H1 (cell line): ENCODE results near the gene DDX23. TPM values are rescaled to one million over a fixed set of nuclear protein-coding genes. Genes with fewer than 3 reads are reported as not detected.

Source experiments
- CTCF ChIA-PET: fragments of 300-600 bp; sonication (Branson Sonifier 250); formaldehyde crosslinking; loops from one replicate; lab custom pipeline; 2021; ENCODE audit not compliant: partially characterized antibody; lab: Charles Lee
- POLR2A ChIA-PET: fragments of 300-600 bp; sonication (Branson Sonifier 250); formaldehyde crosslinking; loops from one replicate; lab custom pipeline; 2021; ENCODE audit warnings: inconsistent platforms; ENCODE audit not compliant: partially characterized antibody; lab: Charles Lee
- DNase-seq, 2 experiments: peaks; one replicate each; pipeline versions ENCODE4 v3.0.0 to v3.0.0-alpha.2; 2010 to 2022; ENCODE audit warnings: low spot score in 2 of 2, low read depth in 1 of 2, mixed read lengths in 1 of 2
- FAIRE-seq: peaks from 2 replicates; lab custom pipeline; 2011; peaks lifted over from hg19 to GRCh38; lab: Jason Lieb, UNC
- H2AFZ ChIP-seq: 2 replicates; pipeline ENCODE4 v1.8.1; 2012; ENCODE audit warnings: low read length, inconsistent platforms
- H2AK5ac ChIP-seq: 2 replicates; pipeline ENCODE4 v1.6.1; 2013; ENCODE audit warnings: low read depth, low read length
- H2BK120ac ChIP-seq: replicated peaks from 2 replicates; pipeline ENCODE3; 2013; ENCODE audit warnings: low read depth, low read length, inconsistent platforms
- H2BK12ac ChIP-seq: 2 replicates; pipeline ENCODE4 v1.6.1; 2013; ENCODE audit warnings: low read depth, low read length
- H2BK15ac ChIP-seq: 2 replicates; pipeline ENCODE4 v1.6.1; 2013; ENCODE audit warnings: low read length
- H2BK20ac ChIP-seq: 2 replicates; pipeline ENCODE4 v1.6.1; 2013; ENCODE audit warnings: low read length
- H2BK5ac ChIP-seq: 2 replicates; pipeline ENCODE4 v1.6.1; 2013; ENCODE audit warnings: low read depth, low read length
- H3K14ac ChIP-seq: 2 replicates; pipeline ENCODE4 v1.6.1; 2013; ENCODE audit warnings: inconsistent platforms; ENCODE audit not compliant: insufficient read length
- H3K18ac ChIP-seq: 2 replicates; pipeline ENCODE4 v1.6.1; 2013; ENCODE audit warnings: low read length; ENCODE audit errors: extremely low read depth
- H3K23ac ChIP-seq: 2 replicates; pipeline ENCODE4 v1.6.1; 2013; ENCODE audit warnings: inconsistent platforms; ENCODE audit not compliant: insufficient read length
- H3K23me2 ChIP-seq: 2 replicates; pipeline ENCODE4 v1.6.1; 2013; ENCODE audit warnings: low read depth, low read length
- H3K27ac ChIP-seq: 2 replicates; pipeline ENCODE4 v1.6.1; 2011; ENCODE audit warnings: low read depth, low read length, inconsistent platforms
- H3K27me3 ChIP-seq, 4 experiments: replicated peaks in 1 of 4; 1 replicate in 1 of 4; 2 replicates in 3 of 4; pipeline versions ENCODE4 v1.6.1 to v1.8.1; 2011 to 2013; ENCODE audit warnings: low read length in 3 of 4, mild to moderate bottlenecking in 3 of 4, inconsistent platforms in 2 of 4, mixed read lengths in 2 of 4, moderate library complexity in 1 of 4; ENCODE audit not compliant: control insufficient read depth in 3 of 4, insufficient read depth in 3 of 4; ENCODE audit errors: extremely low read depth in 1 of 4
- H3K36me3 ChIP-seq, 4 experiments: 2 replicates each; pipeline versions ENCODE4 v1.6.1 to v1.8.1; 2011 to 2013; ENCODE audit warnings: mild to moderate bottlenecking in 4 of 4, low read length in 3 of 4, moderate library complexity in 2 of 4, control low read depth in 1 of 4, inconsistent platforms in 1 of 4; ENCODE audit not compliant: insufficient read depth in 4 of 4, control insufficient read depth in 2 of 4
- H3K4ac ChIP-seq: replicated peaks from 2 replicates; pipeline ENCODE3; 2013; ENCODE audit warnings: low read length, low read depth, mixed read lengths, inconsistent platforms; ENCODE audit not compliant: insufficient read length
- H3K4me1 ChIP-seq, 4 experiments: replicated peaks in 1 of 4; 1 replicate in 1 of 4; 2 replicates in 3 of 4; pipeline versions ENCODE4 v1.6.1 to v1.8.1; 2011 to 2013; ENCODE audit warnings: low read length in 3 of 4, inconsistent platforms in 2 of 4, mixed read lengths in 1 of 4; ENCODE audit not compliant: insufficient read depth in 4 of 4, control insufficient read depth in 3 of 4
- H3K4me2 ChIP-seq, 2 experiments: 2 replicates each; pipeline versions ENCODE4 v1.6.1 to v1.8.1; 2011 to 2013; ENCODE audit warnings: low read depth in 2 of 2, low read length in 2 of 2, control low read depth in 1 of 2, inconsistent platforms in 1 of 2, mild to moderate bottlenecking in 1 of 2; ENCODE audit not compliant: insufficient read depth in 1 of 2
- H3K4me3 ChIP-seq, 4 experiments: fragments of 200-600, 300-600 bp in 1 of 4; sonication (generic), shearing (Covaris generic), sonication (Bioruptor Twin) in 1 of 4; 2 replicates each; pipeline versions ENCODE4 v1.5.1 to v1.8.1; 2011 to 2016; ENCODE audit warnings: low read length in 4 of 4, low read depth in 3 of 4, control low read depth in 2 of 4, inconsistent platforms in 2 of 4, mild to moderate bottlenecking in 2 of 4, mixed read lengths in 1 of 4, moderate library complexity in 1 of 4; ENCODE audit not compliant: insufficient read depth in 2 of 4; ENCODE audit errors: extremely low read depth in 1 of 4
- H3K56ac ChIP-seq: replicated peaks from 2 replicates; pipeline ENCODE3; 2013; ENCODE audit warnings: low read depth, mild to moderate bottlenecking, mixed read lengths, low read length, inconsistent platforms; ENCODE audit not compliant: insufficient read length
- H3K79me1 ChIP-seq: 2 replicates; pipeline ENCODE4 v1.6.1; 2013; ENCODE audit warnings: low read depth, low read length, control low read depth
- H3K79me2 ChIP-seq, 2 experiments: 2 replicates each; pipeline versions ENCODE4 v1.6.1 to v1.8.1; 2012 to 2013; ENCODE audit warnings: low read length in 2 of 2, mild to moderate bottlenecking in 2 of 2, inconsistent platforms in 1 of 2; ENCODE audit not compliant: insufficient read depth in 2 of 2, control insufficient read depth in 1 of 2
- H3K9ac ChIP-seq, 4 experiments: replicated peaks in 1 of 4; 1 replicate in 1 of 4; 2 replicates in 3 of 4; pipeline versions ENCODE4 v1.6.1 to v1.8.1; 2011 to 2013; ENCODE audit warnings: low read depth in 3 of 4, low read length in 3 of 4, control low read depth in 2 of 4, mild to moderate bottlenecking in 2 of 4, moderate library complexity in 2 of 4, inconsistent platforms in 1 of 4; ENCODE audit errors: extremely low read depth in 1 of 4
- H3K9me3 ChIP-seq, 2 experiments: 2 replicates each; pipeline versions ENCODE4 v1.6.1 to v1.8.1; 2012 to 2013; ENCODE audit warnings: mild to moderate bottlenecking in 2 of 2, moderate library complexity in 2 of 2, control low read depth in 1 of 2, inconsistent platforms in 1 of 2, low read depth in 1 of 2, low read length in 1 of 2, mixed read lengths in 1 of 2; ENCODE audit not compliant: insufficient read depth in 2 of 2
- H4K20me1 ChIP-seq, 2 experiments: replicated peaks in 1 of 2; 2 replicates each; pipeline versions ENCODE3 to v1.8.1; 2011 to 2013; ENCODE audit warnings: inconsistent platforms in 2 of 2, low read length in 2 of 2, mild to moderate bottlenecking in 1 of 2; ENCODE audit not compliant: insufficient read depth in 2 of 2, control insufficient read depth in 1 of 2
- H4K5ac ChIP-seq: 2 replicates; pipeline ENCODE4 v1.6.1; 2013; ENCODE audit warnings: low read length, low read depth, mixed read lengths, inconsistent platforms; ENCODE audit not compliant: insufficient read length
- H4K8ac ChIP-seq: 2 replicates; pipeline ENCODE4 v1.8.0; 2013; ENCODE audit warnings: mild to moderate bottlenecking, moderate library complexity, low read length, inconsistent platforms; ENCODE audit not compliant: insufficient read depth; ENCODE audit errors: extremely low read depth
- H4K91ac ChIP-seq: replicated peaks from 2 replicates; pipeline ENCODE3; 2013; ENCODE audit warnings: low read length, mixed read lengths, inconsistent platforms; ENCODE audit not compliant: insufficient read length
- SIN3A ChIP-seq, 2 experiments: IDR thresholded peaks in 1 of 2; conservative IDR thresholded peaks in 1 of 2; 2 replicates each; pipeline ENCODE4 v1.6.1; 2011 to 2012; ENCODE audit warnings: low read length in 2 of 2, improper control_type of control experiment in 1 of 2, low read depth in 1 of 2, mild to moderate bottlenecking in 1 of 2
- SIRT6 ChIP-seq: IDR thresholded peaks from one replicate; pipeline ENCODE4 v1.7.1; 2012; ENCODE audit warnings: low read length, inconsistent platforms
- TEAD4 ChIP-seq: IDR thresholded peaks from 2 replicates; pipeline ENCODE4 v1.6.1; 2012; ENCODE audit warnings: low read depth, low read length, inconsistent platforms, mixed read lengths
- WGBS, 2 experiments: shearing (Covaris generic) in 1 of 2; methylation state at CpG; one replicate each; pipeline versions ENCODE4 v1.1.6 to v1.1.7; 2013 to 2015; ENCODE audit warnings: low lambda C conversion rate in 2 of 2, mixed read lengths in 2 of 2, inconsistent platforms in 1 of 2, low coverage in 1 of 2, missing lambda C conversion rate in 1 of 2; ENCODE audit not compliant: insufficient replicate concordance in 2 of 2, insufficient coverage in 1 of 2, insufficient read length in 1 of 2; ENCODE audit errors: extremely low coverage in 1 of 2, missing lambda C conversion rate in 1 of 2; 5-methylcytosine and 5-hydroxymethylcytosine counted together
- polyA plus RNA-seq, 7 experiments: library from polyadenylated mRNA; depleted of rRNA in 3 of 7; stranded (reverse) in 5 of 7; unstranded in 2 of 7; fragments of >200 nt in 5 of 7; fragments of 200-250 nt in 2 of 7; gene quantifications; 1 replicate in 5 of 7; 2 replicates in 1 of 7; 4 replicates in 1 of 7; pipeline versions ENCODE4 v1.2.1 to v1.2.3, GENCODE V29; 2011 to 2013; ENCODE audit warnings: missing spikeins in 2 of 7, mixed read lengths in 2 of 7
- total RNA-seq: library from RNA; stranded (reverse); fragmentation: NEBNext Ultra II Directional; extraction: Animal tissue kit (Norgen Biotek cat#: 25700); gene quantifications from 2 replicates; pipeline ENCODE4 v1.2.1, GENCODE V29; 2021

The DDX23 gene
- total and polyA plus RNA-seq, 2 of the 8 experiments (the other 6 are each of a cell fraction or from before 2014, with no cell fraction given): 43.5 to 107 TPM

GRCh38 chr12:48783432-48783831 is 68.5 kb downstream of the DDX23 start:
- no peak overlapping the region for H3K9ac ChIP-seq
- no peak overlapping the region for H3K4ac ChIP-seq
- no peak overlapping the region for H3K23ac ChIP-seq
- H2BK5ac ChIP-seq: no peak overlapping the region
- POLR2A ChIA-PET: interaction anchor here (0.7 to 2.0 kb wide), 3 partner anchors 11 to 34 kb away, joined by 3 to 7 read pairs (median 3); no protein-coding TSS in a partner anchor
- H3K23me2 ChIP-seq: peaks cover 8% of the 10 kb centered on the region; the same call in 1 of the 2 replicates
- H3K4me3 ChIP-seq: no peak overlapping the region
- H4K20me1 ChIP-seq: peaks cover 0 to 2% of the 10 kb centered on the region in 2 experiments
- H2BK12ac ChIP-seq: no peak overlapping the region
- H3K79me1 ChIP-seq: peaks cover 9% of the 10 kb centered on the region
- peaks cover 0 to 8% (median 3%) of the 10 kb centered on the region in 4 experiments; a peak in 3 of 7 replicates for H3K4me1 ChIP-seq
- peaks cover 0 to 7% (median 1%) of the 10 kb centered on the region in 4 experiments; a peak in 3 of 8 replicates for H3K36me3 ChIP-seq
- H4K91ac ChIP-seq: no peak overlapping the region
- peaks cover 0 to 21% of the 10 kb centered on the region in 2 experiments; a peak in 2 of 4 replicates for H3K79me2 ChIP-seq
- no peak overlapping the region for H3K27ac ChIP-seq
- no peak overlapping the region for H3K4me2 ChIP-seq
- no peak for TF ChIP-seq SIN3A (conservative IDR thresholded peaks at IDR 0.05 in 1 of 2, IDR thresholded peaks at IDR 0.05 in 1 of 2; ENCODE audit: low read depth in 1 of 2, low read length in 2 of 2)
- TF ChIP-seq SIRT6: no peak
- no peak for TF ChIP-seq TEAD4
- TF ChIP-seq, all 59 proteins: peak for 0
- H2AK5ac ChIP-seq: no peak overlapping the region
- DNase-seq: no peak
- no peak overlapping the region for H3K18ac ChIP-seq
- H2BK120ac ChIP-seq: no peak overlapping the region
- no peak overlapping the region for H3K56ac ChIP-seq
- no peaks in the 10 kb centered on the region for H3K9me3 ChIP-seq
- FAIRE-seq: no peak
- CTCF ChIA-PET: interaction anchor here (0.7 to 3.4 kb wide), 6 partner anchors 9 to 194 kb away, joined by 3 to 12 read pairs (median 6); no protein-coding TSS in a partner anchor
- H2BK20ac ChIP-seq: no peak overlapping the region
- H4K8ac ChIP-seq: no peak overlapping the region
- no peak overlapping the region for H4K5ac ChIP-seq
- no peak overlapping the region for H2BK15ac ChIP-seq
- peaks cover 0 to 2% (median 0%) of the 10 kb centered on the region in 4 experiments; a peak in 1 of 7 replicates for H3K27me3 ChIP-seq
- no peak overlapping the region for H2AFZ ChIP-seq
- H3K14ac ChIP-seq: no peak overlapping the region
- 95% methylated on average over 4 of the region's 4 CpGs; no CpG with 5 or more reads in 1 of the 2 experiments for WGBS, 2 experiments
